Measurements from ENCODE around the gene ST6GALNAC3.
A peak's percentile ranks its signal among the peaks of the same experiment; 100 is the strongest.
"Not testable (repeated sequence)": the region's sequence is repeated elsewhere in the genome, so short reads cannot be mapped to it uniquely, and the experiment has no call there.

ST6GALNAC3 gene

GRCh38 chr1:76074321-76075187 lies at the start of gene ST6GALNAC3:
TSS of gene ST6GALNAC3 (plus strand) at chr1:76074746.
- DNase-seq, result peak; percentile 74 to 83

- no peak for DNase-seq
Observed at GRCh38 chr1:76027341-76027740, 47.2 kb upstream of the ST6GALNAC3 start.

GRCh38 chr1:76029331-76029730 lies 45.2 kb upstream of the ST6GALNAC3 start:
- no peak for DNase-seq

GRCh38 chr1:76031496-76031895 lies 43.0 kb upstream of the ST6GALNAC3 start:
- no peak for DNase-seq

GRCh38 chr1:76033800-76034475 lies 40.6 kb upstream of the ST6GALNAC3 start:
- DNase-seq, result no peak

- no peak for DNase-seq
Observed at GRCh38 chr1:76035053-76035452, 39.5 kb upstream of the ST6GALNAC3 start.

GRCh38 chr1:76037324-76037723 lies 37.2 kb upstream of the ST6GALNAC3 start:
- DNase-seq, result no peak

GRCh38 chr1:76038287-76039004 lies 36.1 kb upstream of the ST6GALNAC3 start:
- DNase-seq, result no peak

- DNase-seq, result no peak
Observed at GRCh38 chr1:76046149-76046548, 28.4 kb upstream of the ST6GALNAC3 start.

- DNase-seq, result no peak
Observed at GRCh38 chr1:76048219-76048618, 26.3 kb upstream of the ST6GALNAC3 start.

GRCh38 chr1:76048926-76049325 lies 25.6 kb upstream of the ST6GALNAC3 start:
- DNase-seq, result no peak

GRCh38 chr1:76049498-76049897 lies 25.0 kb upstream of the ST6GALNAC3 start:
- no peak for DNase-seq

- not testable (repeated sequence) for DNase-seq
Observed at GRCh38 chr1:76050073-76050472, 24.5 kb upstream of the ST6GALNAC3 start.

- DNase-seq, result no peak
Observed at GRCh38 chr1:76053021-76053420, 21.5 kb upstream of the ST6GALNAC3 start.

GRCh38 chr1:76054359-76054758 lies 20.2 kb upstream of the ST6GALNAC3 start:
- DNase-seq, result no peak

GRCh38 chr1:76055987-76056386 lies 18.6 kb upstream of the ST6GALNAC3 start:
- no peak for DNase-seq

- no peak for DNase-seq
Observed at GRCh38 chr1:76059451-76059850, 15.1 kb upstream of the ST6GALNAC3 start.

- DNase-seq, result no peak
Observed at GRCh38 chr1:76065270-76065669, 9.3 kb upstream of the ST6GALNAC3 start.

- no peak for DNase-seq
Observed at GRCh38 chr1:76066394-76066793, 8.2 kb upstream of the ST6GALNAC3 start.

- DNase-seq, result no peak
Observed at GRCh38 chr1:76068542-76068941, 6.0 kb upstream of the ST6GALNAC3 start.

GRCh38 chr1:76068953-76069561 lies 5.5 kb upstream of the ST6GALNAC3 start:
- DNase-seq, result no peak

GRCh38 chr1:76070538-76070937 lies 4.0 kb upstream of the ST6GALNAC3 start:
- DNase-seq, result no peak

GRCh38 chr1:76073481-76073880 lies 1.1 kb upstream of the ST6GALNAC3 start:
- DNase-seq, result no peak

Measured in CD4-positive, alpha-beta T cell treated with Interleukin-4 for 1 hour (primary cell).